Umbilical cord (tissue), 2 donors: ENCODE results near the gene OR10J4. TPM values are rescaled to one million over a fixed set of nuclear protein-coding genes. Genes with fewer than 3 reads are reported as not detected.
A peak's percentile ranks its signal among the peaks of the same experiment; 100 is the strongest.
"Not testable (repeated sequence)": the region's sequence is repeated elsewhere in the genome, so short reads cannot be mapped to it uniquely, and the experiment has no call there.

Source experiments
- DNase-seq: peaks from one replicate; pipeline ENCODE4 v3.0.0-alpha.2; 2015; ENCODE audit warnings: low spot score
- total RNA-seq: library from RNA; depleted of rRNA; stranded (reverse); fragments of >200 nt; gene quantifications from one replicate; pipeline ENCODE4 v1.2.3, GENCODE V29; 2014; ENCODE audit warnings: low replicate concordance; ENCODE audit not compliant: insufficient read depth

OR10J4 gene
- not detected for total RNA-seq

DNA sequence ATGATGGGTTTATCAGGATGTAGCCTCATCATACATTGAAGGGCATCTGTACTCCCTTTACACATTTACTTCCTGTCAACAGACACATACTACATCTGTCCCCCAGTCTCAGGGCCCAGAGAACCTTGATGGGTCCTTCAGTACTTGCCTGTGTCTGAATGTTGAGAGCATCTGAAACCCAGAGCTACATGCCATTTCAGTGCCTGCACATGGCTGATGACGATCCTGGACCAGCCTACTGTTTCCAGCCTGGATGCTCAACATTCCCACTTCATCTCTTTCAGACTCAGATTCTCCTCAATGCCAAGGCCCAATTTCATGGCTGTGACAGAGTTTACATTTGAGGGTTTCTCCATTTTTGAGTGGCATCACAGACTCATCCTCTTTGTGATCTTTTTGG is at the start of gene OR10J4:
TSS of gene OR10J4 (plus strand) at position 301 of the 400 bp plus-strand sequence.
- DNase-seq: no peak

DNA sequence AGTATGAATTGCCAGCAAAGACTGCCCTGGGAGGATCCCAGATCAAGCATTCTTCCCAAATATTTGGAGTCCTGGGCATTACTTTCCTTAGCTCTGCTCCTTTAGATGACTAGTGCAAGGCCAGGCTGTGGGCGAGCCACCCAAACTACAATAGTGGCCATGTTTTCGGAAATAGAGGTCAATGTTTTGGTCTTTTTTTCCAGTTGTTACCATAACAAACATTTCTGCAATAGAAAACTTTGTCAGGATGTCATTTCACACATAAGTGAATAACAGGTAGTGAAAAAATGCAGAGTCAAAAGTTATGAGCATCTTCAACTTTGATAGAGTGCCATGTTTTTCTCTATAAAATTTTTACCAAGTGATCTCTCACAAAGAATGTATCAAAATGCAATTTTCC is 25.2 kb upstream of the OR10J4 start:
- DNase-seq: no peak

DNA sequence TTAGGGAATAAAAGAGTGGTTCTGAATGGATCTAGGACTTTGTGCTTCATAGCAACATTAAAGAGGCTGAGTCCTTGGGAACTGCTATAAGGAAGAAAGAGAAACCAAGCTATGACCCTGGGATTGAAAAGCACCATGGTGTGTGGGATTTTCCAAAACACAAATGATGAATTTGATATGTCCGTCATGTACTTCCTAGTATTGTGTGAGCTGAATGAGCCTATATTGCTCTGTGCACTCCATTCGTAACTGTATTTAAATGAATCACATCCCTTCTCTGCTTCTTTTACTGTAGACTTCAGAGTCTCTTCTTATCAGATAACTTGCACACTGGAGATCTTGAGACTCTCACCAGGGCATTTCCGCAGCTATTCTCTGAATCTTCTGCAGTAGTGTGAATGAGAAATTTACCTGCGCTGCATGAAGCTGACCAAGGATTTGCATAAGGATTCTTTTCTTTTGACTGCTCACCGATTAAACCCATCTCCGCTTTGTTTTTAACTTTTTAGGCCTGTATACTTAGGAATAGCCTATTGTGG is 23.1 kb upstream of the OR10J4 start:
- peak; percentile 3 for DNase-seq

DNA sequence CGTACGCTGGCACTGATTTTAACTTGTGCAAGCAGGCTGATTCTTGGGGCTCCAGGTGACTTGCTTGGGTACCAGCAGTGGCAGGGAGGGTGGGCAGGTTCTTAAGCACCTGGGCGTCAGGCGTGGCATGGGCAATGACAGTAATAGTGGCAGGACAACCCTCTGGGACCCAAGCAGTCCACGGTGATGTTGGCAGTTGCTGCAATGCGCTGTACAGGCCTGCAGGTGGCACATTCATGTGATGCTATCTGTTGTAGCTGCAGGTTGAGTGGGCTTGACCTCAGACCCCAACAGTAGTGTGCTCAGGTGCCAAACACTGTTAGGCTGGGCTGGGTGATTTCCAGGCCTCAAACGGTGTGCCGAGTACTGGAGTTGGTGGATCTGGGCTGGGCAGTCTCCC is 10.2 kb upstream of the OR10J4 start:
- DNase-seq: no peak

DNA sequence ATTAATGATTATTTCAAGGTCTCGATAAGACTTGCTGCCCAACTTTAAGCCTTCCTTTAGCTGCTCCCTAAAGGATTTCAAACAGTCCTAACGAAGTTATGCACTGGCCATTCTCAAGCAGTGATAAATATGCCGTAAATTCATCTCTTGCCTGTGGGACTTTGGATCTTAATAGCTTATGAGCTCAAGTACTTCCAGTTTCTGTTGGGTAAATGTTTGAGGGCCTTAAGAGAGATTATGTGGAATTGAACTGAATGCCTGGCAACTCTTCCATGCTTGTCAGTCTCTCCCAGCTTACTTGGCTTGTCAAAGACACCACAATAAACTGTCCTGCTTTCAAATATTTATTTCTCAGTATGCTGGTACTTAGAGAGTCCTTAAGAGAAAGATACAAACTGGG is 3.5 kb upstream of the OR10J4 start:
- peak; percentile 96 for DNase-seq

DNA sequence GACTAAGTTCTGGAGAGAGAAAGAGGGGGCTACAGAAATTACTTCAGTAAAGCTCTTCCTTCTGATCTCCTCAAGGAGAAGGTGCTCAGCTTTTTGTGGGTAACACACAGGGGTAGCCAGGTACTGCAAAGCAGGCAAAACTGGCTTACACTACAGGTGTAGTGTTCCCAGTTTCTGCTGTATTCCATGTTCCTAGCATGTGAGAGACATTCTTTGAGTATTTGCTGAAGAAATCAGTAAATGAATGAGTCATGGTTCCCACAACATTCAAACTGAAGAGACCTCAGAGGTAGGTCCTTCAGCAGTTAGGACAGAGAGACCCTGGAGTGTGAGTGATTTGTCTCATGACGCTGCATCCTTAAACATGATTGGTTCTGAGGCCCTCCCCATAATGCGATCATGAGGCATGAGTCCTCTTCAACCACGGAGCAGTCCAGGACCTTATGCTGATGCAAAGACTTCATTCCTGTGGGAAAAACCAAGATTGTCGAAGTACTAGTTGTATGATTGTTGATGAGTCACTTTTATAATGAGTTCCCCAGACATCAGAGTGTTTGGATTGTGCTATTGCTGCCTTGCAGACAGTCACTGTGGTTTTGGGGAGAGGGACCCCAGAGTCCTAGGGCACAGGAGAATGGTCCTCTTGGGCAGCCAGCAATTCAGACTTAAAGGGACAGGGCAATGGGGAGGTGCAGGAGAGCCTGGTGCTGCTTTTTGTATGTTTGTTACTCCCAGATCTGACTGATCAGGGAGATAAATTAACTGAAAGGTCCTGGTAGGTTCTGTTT is 2.7 kb upstream of the OR10J4 start:
- peak; percentile 15 for DNase-seq

DNA sequence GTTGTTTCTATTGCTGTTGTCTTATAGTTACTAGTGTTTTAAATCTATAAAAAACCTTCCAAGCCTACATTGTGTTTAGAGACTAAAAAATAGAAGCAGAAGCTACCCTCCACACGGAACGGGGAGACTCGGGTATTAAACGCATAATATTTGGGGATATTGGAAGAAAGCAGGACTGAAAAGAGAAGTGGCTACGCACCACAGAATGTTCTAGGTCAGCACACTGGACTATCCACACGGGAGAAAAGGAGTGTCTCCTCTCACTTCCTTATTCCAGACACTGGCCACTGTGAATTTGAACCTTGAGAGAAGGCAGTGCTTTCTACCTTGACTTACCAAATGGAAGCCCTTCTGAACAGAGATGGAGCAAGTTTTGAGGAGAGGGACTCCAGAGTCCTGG is 1.0 kb upstream of the OR10J4 start:
- peak; percentile 7 for DNase-seq

DNA sequence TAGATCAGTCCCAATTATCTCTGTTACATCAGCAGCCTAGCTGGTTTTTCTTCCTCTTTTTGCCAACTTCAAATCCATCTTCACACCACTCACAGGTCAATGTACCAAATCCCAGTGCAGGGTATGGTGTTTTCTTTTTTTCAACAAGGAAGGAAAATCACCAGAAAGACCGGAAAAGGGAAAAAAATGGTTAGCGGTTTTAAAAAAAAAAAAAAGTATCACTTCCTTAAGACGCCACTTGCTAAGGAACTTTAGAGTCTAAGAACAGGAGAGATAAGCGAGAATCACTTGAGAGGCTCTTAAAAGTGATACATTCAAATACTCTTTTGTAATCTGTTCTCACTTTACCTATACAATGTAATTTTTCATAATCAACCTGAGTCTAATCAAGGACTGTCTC is 4.5 kb downstream of the OR10J4 start:
- peak; percentile 7 for DNase-seq

DNA sequence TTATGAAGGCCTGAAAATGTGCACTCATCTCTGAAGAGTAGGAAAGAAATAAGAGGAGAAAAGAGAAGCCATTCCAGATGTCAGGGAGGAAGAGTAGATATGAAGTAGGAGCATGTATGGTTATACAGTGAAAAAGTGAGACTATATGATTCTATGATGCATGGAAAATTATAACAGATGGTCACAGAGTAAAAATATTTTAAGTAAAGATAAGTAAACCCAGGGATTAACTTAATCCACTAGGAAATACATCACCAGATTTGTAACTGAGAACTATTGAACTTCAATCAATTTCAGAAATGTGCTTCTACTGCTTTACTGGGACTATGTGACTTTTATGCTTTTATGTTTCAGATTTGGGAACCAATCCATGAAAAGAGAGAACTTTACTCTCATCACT is 7.4 kb downstream of the OR10J4 start, which contains the start of gene OR10J1:
TSS of gene OR10J1 (plus strand) at position 301 of the 400 bp plus-strand sequence. CDS start at position 371, 70 bp downstream.
- peak; percentile 25 for DNase-seq

DNA sequence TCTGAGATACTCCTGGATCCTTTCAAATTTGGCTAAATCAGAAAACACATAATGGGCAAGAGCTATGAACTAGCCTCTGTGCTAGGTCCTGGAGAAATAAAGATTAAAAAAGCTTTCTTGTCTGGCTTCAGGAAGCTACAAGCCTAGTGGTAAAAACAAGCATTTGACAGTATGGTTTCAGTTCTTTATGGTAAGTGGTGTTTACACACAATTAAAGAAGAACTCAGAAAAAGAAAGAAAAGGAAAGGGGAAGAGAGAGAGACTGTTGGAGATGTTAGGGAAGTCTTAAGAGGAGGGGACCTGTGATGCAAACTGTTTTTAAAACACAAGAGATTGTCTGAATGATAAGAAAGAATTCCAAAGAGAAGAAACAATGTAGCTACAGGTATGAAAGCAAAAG is 9.4 kb downstream of the OR10J4 start:
- DNase-seq: no peak

DNA sequence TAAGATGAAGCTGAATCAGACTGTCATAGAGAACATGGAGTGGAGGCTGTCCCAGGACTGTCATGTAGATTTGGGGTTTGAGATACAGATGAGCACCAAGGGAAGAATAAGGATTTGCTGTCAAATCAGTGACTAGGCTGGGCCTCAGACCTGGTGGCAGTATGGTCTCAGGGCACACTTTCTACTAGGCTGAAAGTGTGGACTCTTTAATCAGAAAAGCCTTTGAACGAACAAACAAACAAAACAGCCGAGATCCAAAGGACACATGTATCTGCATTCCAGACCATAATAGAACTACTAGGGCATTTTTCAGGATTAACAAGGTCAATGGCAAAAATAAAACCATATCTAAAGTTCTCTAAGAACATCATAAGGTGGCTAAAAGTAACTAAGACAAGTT is 10.4 kb downstream of the OR10J4 start:
- DNase-seq: no peak

DNA sequence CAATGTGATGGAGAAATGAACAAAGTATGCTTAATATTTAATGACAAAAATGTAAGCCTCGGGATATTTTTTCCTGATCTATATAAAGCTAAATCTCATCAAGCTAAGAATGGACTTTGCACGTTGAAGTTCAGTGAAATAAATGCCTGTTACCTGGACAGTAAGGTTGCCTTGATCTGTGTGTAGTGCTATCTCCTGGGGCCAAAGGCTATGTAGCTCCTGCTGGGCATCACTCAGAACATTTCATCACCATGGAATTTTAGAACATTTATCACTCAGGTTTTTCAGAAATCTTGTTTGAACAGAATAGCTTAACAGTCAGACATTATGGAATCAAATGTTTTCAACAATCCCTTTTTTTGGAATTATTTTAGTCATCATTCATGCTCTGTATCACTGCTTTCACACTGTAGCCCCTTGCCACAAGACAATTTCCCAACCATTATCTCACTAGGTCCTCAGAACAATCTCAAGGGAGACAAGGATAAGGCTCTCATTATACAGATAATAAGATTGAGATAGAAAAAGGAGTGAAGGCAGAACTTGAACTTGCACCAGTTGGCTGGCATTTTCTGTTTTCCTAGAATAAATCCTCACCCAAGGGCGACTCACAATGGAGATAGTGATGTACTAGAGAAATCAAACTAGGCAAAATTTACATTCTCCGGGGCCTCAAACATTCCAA is 11.2 kb downstream of the OR10J4 start:
- no peak for DNase-seq

DNA sequence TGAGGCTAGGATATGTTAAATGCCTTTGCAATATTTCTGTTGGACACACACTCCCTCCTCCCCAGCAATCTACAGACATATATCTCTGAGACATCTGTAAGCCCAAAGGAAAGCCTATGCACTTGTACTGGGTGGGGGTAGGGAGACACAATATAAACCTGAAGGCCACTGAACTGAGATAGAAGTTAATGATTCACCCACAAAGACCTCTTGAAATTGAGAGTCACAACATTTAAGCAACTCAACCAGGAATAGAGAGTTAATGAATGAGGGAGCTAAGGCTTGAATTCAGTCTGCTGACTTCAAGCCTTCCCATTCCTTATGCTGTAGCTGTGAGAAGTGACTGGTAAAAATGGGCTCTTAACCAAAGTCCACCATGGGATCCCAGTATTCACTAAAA is 12.5 kb downstream of the OR10J4 start:
- DNase-seq: no peak

DNA sequence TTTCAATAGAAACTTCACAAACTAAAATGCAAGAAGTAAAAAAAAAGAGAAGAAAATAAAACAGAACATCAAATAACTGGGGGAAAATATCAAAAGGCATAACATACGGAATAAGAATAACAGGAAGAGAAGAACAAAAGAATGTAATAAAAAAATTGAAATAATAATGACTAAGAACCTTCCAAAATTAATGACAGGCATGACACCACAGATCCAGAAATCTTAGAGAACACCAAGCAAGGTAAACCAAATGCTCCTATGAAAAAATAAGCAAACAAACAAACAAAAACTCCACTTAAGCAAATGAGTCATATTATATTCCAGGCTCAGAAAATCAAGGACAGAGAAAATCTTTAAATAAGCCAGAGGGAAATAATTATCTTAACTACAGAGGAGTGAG is 16.2 kb downstream of the OR10J4 start:
- DNase-seq: no peak

DNA sequence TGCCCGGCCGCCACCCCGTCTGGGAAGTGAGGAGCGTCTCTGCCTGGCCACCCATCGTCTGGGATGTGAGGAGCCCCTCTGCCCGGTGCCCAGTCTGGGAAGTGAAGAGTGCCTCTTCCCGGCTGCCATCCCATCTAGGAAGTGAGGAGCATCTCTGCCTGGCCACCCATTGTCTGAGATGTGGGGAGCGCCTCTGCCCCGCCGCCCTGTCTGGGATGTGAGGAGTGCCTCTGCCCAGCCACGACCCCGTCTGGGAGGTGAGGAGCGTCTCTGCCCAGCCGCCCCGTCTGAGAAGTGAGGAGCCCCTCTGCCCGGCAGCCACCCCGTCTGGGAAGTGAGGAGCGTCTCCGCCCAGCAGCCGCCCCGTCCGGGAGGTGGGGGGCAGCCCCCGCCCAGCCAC is 17.6 kb downstream of the OR10J4 start:
- not testable (repeated sequence) for DNase-seq

DNA sequence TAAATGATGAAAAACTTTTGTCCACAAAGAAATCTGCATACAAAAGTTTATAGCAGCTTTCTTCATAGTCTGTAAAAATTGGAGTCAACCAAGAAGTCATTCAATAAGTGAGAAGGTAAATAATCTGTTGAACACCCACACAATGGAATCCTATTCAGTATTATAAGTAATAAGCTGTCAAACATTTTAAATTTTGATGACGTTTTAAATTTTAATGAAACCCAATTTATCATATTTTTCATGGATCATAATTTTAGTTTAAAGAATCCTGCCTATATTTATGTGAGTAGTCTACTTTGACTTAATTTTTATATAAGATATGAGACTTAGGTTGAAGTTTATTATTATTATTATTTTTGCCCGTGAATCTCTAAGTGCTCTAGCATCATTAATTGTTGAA is 27.5 kb downstream of the OR10J4 start:
- DNase-seq: no peak

DNA sequence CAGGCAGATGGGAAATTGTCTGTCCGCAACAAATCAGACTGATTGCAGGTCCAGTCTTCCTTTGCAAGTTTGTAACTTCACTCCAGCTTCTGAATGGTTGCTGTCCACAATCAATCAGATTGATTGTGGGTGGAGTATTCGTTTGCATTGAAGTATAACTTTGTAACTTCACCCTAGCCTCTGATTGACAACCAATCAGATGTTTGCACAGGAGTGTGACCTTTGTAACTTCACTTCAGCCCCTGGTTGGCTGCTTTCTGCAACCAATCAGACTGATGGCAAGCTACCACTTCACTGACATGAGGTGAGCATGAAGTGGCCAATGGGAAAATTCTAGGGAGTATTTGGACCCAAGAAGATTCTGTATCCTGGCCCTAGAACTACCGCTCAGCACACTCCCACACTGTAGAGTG is 33.2 kb downstream of the OR10J4 start:
- no peak for DNase-seq

DNA sequence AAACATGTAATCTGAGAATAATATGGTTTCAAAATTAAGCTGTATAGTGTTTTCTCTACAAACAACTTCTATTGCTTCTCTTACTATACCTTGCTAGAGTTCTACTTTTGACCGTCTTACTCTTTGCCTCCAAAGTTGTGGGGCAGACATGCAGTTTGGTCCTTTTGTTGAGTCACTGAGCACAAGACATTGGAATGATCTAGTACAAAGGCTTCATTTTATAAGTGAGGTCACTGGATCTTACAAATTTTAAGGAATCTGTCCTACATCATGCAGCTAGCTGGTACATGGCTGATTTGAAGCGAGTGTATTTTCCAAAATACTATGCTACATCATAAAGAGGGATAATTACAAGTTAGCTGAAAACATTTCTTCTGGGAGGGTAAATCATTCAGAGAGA is 36.3 kb downstream of the OR10J4 start:
- no peak for DNase-seq

DNA sequence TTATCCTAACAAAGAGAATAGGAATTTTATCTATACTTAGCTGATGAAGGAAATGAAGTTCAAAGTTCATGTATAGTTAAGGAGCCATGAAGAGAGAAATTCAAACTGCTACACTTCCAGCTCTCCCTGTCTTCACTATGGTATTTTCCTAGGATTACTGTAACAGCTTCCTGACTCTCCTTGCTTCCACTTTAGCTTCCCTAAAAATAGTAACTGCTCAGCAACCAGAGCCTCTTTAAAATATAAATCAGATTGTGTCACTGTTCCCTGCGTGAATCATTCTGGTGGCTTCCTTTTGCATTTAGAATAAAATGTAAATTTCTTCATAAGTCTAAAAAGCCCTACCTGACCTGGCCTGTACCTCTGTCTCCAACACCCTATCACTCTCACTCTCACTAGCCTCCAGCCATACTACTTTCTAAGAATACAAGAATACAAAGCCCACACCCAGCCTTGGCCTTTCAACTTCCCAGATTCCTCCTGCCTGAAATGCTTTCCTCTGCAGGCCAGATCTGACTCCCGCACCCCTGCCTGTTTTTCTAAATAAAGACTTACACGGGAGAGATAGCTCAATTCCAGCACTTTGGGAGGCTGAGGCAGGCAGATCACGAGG is 38.0 kb downstream of the OR10J4 start:
- peak; percentile 68 for DNase-seq

DNA sequence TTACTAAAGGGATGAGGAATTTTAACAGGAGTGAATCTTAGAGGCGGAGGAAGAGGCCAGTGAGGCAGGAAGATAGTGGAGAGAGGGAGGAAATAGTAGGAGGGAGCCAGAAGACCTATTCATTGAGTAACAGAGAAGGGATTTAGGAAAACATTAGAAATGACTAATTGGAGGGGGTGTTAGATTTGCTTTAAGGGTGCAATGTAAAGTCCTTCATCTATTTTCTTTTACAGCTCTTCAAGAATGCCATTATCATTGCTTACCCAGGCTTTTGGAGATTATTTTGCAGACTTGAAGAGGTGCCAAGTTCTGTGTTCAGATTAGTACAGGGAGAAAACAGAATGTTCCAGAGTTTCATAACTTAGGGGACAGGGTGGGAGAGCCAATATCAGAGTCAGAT is 41.3 kb downstream of the OR10J4 start:
- DNase-seq: no peak

DNA sequence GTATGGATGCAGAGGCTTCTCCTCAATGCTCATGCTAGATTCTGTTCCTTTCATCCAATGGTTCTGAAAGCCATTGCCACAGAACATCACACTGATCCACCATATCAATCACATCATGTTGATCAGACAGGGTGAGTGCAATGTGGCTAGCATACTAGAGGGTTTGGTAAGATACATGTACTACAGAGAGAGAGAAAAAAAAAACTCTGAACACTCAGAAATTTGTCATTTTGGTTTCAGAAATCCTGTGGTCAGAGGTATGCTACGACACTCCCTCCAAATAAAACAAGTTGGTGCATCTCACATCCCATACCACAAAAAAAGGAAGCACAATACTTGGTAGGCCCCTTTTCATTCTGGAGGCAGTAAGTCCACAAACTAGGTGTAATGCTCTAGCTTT is 42.9 kb downstream of the OR10J4 start:
- no peak for DNase-seq
